NB4 (cell line): ENCODE results near the gene CYP46A1.

Experiments
- DNase-seq: peaks from one replicate; pipeline ENCODE4 v3.0.0; 2010; ENCODE audit warnings: low read depth
- H3K4me3 ChIP-seq: one replicate; pipeline ENCODE4 v1.5.1; 2011; ENCODE audit warnings: mild to moderate bottlenecking, low read depth, low read length, moderate library complexity
- CTCF ChIP-seq: IDR thresholded peaks from one replicate; pipeline ENCODE4 v1.5.1; 2012; ENCODE audit warnings: low read depth, low read length
- MAX ChIP-seq: IDR thresholded peaks from 2 replicates; pipeline ENCODE4 v1.6.1; 2011; ENCODE audit warnings: low read depth, low read length
- MYC ChIP-seq: IDR thresholded peaks from 2 replicates; pipeline ENCODE4 v1.6.1; 2011; ENCODE audit warnings: low read depth, low read length
- POLR2A ChIP-seq: IDR thresholded peaks from 2 replicates; pipeline ENCODE4 v1.6.1; 2011; ENCODE audit warnings: mild to moderate bottlenecking; ENCODE audit not compliant: insufficient read length; ENCODE audit errors: extremely low read depth

Gene CYP46A1

GRCh38 chr14:99675951-99676350, 8.1 kb upstream of the CYP46A1 start:
- no peak for TF ChIP-seq POLR2A
- no peak for TF ChIP-seq CTCF
- TF ChIP-seq MYC = no peak
- TF ChIP-seq MAX = no peak
- no peak overlapping the region for H3K4me3 ChIP-seq

GRCh38 chr14:99676657-99677056, 7.4 kb upstream of the CYP46A1 start:
- no peak for TF ChIP-seq MAX
- TF ChIP-seq MYC = no peak
- no peak for TF ChIP-seq POLR2A
- TF ChIP-seq CTCF = no peak
- no peak for DNase-seq
- H3K4me3 ChIP-seq = no peak overlapping the region

More at GRCh38 chr14:99675951-99676350, 8.1 kb upstream of the CYP46A1 start:
- DNase-seq = no peak

- no peak overlapping the region for H3K4me3 ChIP-seq
- no peak for DNase-seq
- TF ChIP-seq CTCF (no peak), POLR2A (no peak)
Observed at GRCh38 chr14:99677231-99678140, 6.6 kb upstream of the CYP46A1 start.

- no peak overlapping the region for H3K4me3 ChIP-seq
- no peak for DNase-seq
- no peak for TF ChIP-seq MAX
- no peak for TF ChIP-seq CTCF
- TF ChIP-seq MYC = no peak
- no peak for TF ChIP-seq POLR2A
Observed at GRCh38 chr14:99678198-99678597, 5.9 kb upstream of the CYP46A1 start.

- TF ChIP-seq MYC (no peak), CTCF (no peak), POLR2A (no peak), MAX (no peak)
- no peak for DNase-seq
- no peak overlapping the region for H3K4me3 ChIP-seq
Observed at GRCh38 chr14:99679111-99679510, 5.0 kb upstream of the CYP46A1 start.
